HG02970 (cell line): ENCODE results near the gene PSMB8.

ENCODE experiments used
- ATAC-seq: cut with Tn5 transposase; IDR thresholded peaks from one replicate; pipeline ENCODE4 v1.9.1; 2021; ENCODE audit warnings: mild to moderate bottlenecking, moderate library complexity, moderate number of reproducible peaks; ENCODE audit not compliant: unreplicated experiment, low FRiP score

The PSMB8 gene

DNA sequence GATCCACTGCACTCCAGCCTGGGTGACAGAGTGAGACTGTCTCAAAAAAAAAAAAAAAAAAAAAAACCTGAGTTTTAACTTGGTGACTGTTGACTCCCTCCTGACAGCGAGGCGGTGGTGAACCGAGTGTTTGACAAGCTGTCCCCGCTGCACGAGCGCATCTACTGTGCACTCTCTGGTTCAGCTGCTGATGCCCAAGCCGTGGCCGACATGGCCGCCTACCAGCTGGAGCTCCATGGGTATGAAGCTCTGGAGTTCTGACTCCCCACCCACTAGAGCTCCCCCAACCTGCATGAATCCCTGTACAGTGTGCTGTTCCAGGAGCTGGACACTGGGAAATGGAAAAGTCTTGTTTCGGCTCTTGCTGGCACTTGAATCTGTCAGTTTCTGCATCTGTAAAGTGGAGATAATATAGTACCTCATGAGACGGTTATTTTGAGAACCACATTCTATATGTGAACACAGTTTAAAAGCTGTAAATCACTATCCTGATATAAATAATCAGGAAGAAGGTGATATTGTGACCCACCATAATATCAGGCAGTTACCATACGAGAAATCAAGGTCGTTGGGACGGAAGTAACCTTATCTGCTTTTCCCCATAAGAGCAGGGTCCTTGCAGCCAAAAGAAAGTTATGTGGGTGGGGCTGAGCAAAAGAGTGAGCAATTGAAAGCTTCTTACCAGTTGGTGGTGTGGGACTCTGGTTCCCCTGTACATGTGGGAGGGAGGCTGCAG, 13.5 kb upstream of the PSMB8 start:
- no peak for ATAC-seq

DNA sequence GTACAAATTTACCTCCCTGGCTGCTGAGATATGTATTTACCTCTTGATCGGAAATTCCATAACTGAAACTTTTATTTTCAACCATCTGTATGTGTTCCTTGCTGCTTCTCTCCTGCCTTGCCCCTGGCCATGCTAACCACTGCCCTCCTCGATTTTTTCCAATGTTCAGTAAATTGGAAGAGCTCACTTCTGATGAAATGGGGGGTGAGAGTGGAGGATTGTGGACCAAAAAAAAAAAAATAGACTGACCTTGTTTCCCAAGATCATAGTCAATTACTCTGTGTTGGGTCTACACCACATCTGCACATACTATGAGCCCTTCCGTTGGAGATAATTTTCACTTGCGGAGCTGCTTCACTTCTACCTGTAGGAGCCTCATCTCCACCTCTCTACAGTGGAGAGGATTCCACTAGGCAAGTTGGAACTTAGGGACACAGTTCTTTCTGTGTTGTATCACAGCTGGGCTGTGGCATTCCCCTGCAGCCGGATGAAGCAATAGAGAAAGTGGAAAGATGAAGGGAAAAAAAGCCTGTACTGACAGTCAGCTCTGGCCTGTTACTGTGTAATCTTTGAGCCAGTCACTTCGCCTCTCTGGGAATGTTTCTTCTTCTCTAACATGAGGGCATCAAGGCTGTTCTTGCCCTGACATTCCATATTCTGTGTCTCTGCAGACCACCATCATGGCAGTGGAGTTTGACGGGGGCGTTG, 11.8 kb upstream of the PSMB8 start:
- ATAC-seq: no peak

DNA sequence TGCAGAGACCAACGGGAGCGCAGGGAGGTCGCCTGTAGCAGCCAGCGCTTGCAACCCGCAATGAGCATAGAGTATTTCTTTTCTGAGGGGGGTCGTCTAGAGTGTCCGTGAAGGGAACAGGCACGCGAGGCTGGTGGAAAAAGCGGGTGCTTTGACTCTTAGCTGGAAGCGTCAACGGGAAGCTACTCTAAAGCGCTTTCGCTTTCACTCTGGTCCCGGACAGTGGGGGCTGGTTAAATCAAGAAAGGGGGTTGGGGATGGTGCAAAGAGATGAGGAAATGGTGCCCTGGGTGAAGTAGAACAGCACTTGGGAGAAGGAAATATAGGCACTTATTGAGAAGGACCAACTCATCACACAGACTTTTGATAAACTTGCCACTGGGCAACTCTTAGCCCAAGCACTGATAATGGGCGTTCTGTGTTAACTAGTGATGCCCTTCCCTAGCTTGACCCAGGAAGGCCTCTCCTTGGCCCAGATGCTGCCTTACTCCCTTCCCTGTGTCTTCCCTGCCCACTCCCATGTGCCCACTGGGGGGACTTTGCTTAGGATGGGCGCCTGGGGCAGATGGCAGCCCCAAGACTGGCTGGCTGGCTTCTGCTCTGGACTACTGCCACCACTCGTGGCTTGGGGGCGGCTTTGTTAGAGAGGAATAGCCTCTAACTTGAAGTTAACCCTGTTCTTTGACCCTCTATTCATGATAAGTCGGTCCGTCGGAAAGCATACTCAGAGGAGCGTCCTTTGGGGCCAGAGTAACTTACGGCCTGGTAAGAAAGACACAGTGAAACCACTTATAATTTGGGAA, 10.7 kb upstream of the PSMB8 start:
- no peak for ATAC-seq

DNA sequence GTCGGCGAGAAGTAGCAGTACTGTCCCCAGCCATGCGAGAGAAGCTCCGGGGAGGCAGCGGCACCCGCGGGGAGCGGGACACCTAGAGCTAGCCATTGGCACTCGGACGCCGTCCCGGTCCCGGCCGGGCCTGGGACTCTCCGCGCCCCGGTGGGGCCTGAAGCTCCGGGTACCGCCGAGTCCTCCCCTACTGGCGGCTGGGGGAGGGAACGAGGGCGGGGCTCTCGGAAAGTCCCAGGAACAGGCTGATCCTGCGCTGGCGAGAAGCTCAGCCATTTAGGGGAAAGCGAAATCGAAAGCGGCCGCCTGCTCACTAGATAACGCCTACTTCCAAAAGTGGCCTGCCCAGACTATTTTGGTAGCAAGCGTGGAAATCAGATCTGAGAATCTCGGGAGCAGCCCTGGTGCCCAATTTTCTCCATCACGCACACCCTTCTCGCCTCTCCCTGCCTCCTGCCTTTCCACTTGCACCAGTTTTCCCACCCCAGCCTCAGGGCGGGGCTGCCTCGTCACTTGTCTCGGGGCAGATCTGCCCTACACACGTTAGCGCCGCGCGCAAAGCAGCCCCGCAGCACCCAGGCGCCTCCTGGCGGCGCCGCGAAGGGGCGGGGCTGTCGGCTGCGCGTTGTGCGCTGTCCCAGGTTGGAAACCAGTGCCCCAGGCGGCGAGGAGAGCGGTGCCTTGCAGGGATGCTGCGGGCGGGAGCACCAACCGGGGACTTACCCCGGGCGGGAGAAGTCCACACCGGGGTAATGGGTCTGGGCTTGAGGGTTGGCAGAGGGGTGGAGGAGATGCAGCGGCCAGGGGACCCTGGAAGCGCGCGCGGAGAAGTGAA, 9.9 kb upstream of the PSMB8 start, which contains the start of the genes PSMB9 and TAP1:
PSMB9 (plus strand) TSS at position 652 of the 835 bp plus-strand sequence; CDS start at position 690, 38 bp downstream.
TAP1 (minus strand) TSS at position 164 of the 835 bp plus-strand sequence; CDS start at position 96, 68 bp downstream.
- ATAC-seq: peak; percentile 81

DNA sequence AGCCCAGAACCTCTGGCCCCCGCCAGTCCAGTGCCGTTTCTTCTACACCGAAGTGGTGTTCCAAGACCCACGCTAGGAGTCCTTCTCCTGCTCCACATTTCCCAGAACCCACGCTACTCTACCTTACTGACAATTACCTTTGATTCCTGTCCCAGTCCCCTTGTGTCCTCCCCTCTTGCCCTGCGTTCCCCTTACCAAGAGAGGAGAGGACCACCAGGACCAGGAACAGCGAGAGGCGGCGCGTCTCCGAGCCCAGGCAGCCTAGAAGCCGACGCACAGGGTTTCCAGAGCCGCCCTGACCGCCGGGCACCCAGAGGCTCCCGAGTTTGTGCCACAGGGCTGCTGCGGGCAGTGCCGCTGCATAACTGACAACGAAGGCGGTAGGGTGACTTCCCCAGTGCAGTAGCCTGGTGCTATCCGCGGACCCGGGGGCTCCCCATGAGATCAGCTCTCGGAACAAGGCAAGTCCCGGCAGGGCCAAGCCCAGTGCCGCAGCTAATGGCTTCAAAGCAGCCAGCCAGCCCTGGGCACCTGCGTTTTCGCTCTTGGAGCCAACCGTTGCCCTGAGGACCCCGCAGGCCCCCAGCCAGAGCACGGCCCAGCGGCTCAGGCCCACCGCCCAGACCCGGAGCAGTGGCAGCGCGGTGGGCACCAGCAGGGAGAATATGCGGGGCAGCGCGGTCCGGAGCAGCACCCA, 9.1 kb upstream of the PSMB8 start:
- peak; percentile 20 for ATAC-seq

DNA sequence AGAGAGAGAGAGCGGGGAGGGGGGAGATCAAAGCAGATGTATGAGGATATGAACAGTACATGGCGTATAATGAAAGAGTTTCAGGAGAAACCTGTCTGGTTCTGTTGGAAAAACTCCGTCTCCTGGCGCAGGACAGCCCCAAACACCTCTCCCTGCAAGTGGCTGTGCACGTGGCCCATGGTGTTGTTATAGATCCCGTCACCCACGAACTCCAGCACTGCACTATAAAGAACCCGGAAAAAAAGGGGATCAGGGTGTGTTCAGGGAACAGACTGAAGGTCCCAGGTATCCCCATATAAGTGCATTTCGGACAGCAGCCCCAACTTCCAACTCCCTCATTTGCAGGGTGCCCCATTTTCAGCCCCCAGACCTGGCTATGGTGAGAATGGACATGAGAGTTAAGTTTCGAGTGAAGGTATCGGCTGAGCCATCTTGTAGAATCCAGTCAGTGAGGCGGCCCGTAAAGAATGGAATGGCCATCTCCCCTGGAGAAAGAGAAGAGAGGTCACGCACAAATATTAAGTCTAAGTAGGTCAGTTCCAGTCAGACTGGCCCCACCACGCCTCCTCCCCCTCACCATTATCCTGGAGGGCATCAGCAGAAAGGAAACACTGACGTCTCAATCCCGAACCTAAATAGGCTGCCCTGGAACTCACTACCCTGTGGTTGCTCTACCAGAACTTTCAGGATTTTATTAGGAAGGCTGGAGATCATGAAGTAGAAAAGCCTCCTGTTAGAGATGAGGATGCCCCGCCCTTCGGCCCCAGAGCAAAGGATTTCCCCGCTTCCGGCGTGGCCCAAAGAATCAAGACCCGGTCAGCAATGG, 8.4 kb upstream of the PSMB8 start:
- ATAC-seq: no peak

DNA sequence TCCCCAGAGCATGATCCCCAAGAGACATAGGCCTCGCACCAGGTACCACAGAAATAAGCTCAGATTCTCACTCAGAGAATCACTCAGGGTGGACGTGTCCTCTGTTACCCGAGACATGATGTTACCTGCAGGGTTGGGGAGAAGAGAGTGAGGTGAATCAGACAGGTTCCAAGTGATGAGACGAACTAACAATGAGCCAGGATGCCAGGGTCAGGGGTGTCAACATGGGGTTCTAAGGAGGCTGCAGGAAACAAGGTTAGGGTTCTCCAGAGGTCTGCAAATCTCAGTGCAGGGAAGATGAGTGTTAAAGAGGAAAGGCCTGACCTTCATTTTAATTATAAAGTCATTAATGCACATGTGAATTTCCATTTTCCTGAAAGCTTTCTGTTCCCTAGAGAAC, 7.2 kb upstream of the PSMB8 start:
- no peak for ATAC-seq

DNA sequence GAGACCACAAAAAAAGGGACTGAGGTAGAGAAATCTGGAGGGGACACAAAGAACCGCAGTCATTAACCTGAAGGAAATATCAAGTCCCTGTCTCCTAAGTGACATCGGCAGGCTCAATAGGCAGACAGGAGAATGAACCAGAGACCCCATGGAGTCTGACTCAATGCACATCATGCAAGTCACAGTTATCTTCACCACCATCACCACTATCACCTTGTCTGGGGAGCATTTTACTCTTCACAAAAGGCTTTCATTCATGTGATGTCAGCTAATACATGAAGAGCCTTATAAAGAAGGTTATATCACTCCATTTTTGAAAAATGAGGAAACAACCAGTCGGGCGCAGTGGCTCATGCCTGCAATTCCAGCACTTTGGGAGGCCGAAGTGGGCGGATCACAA, 5.3 kb upstream of the PSMB8 start:
- ATAC-seq: no peak

DNA sequence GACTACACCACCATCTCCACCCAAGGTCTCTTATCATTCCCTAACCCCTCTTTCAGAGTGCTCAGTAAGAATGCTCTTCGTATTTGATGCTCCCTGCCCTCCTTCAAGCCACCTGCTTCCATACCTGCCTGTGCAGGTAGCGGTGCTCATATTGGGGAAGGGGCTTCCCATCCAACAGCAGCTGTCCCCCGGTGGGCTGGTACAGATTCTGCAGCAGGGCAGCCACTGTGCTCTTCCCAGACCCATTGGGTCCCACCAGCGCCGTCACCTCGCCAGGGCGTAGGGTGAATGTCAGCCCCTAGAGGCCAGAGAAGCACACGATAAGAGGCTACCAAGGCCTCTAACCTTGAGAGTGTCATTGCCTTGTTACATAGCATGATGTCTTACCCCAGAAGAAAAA, 3.9 kb upstream of the PSMB8 start:
- ATAC-seq: no peak

DNA sequence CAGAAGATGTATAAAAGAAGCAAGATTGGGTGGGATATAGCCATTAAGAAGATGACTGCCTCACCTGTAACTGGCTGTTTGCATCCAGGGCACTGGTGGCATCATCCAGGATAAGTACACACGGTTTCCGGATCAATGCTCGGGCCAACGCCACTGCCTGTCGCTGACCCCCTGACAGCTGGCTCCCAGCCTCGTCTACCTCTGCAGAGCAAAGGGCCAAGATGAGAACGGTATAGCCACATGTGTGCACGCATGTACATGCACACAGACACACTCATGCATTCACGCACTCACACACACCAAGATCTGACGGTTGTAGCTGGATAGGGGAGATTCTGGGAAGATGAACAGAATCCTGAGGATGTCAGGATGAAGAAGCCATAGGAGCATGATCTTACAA, 3.2 kb upstream of the PSMB8 start:
- ATAC-seq: no peak

DNA sequence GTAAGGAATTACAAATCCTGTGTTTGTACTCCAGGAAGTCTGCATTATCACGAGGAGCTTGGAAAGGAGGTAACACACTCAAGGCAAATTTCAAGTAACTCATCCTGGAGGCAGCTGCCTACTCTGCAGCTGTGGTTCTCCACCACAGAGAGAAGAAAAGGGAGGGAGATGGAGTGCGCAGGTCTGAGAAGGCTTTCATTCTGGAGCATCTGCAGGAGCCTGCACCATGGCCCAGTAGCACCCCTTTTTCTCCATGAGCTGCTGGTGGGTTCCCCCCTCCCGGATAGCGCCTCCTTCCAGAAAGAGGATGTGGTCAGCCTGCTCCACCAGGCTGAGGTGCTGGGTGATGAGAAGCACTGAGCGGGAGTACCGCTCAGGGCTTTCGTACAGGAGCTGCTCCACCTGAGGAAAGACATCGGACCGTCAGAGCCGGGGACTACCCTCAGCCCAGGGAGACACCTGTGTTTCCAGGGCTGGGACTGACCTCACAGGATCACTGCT, 1.6 kb upstream of the PSMB8 start:
- ATAC-seq: no peak

DNA sequence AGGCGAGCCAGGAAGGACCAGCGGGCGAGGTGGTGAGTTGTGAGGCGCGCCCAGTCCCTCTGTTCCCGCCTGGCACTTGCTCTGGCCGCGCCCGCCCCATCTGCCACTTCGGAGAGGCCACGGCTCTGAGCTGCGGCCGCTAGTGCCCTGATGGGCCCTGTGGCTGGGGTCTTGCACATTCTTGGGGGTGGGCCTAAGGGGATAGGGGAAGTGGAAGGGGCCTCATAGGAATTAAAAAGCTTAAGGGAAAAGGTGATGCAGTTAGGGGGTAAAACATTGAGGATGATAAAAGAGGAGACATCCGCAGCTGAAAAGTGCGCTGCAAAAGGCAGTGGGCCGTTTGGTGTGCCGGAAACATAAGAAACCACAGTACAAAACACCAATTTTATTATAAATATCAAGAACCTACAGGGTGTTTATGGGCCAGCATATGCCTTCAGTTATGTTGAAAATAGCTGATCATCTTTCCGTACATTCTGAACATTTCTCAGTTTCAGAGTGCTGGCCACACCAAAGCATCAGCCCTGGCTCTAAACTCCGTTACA, 1.1 kb upstream of the PSMB8 start:
- ATAC-seq: no peak

DNA sequence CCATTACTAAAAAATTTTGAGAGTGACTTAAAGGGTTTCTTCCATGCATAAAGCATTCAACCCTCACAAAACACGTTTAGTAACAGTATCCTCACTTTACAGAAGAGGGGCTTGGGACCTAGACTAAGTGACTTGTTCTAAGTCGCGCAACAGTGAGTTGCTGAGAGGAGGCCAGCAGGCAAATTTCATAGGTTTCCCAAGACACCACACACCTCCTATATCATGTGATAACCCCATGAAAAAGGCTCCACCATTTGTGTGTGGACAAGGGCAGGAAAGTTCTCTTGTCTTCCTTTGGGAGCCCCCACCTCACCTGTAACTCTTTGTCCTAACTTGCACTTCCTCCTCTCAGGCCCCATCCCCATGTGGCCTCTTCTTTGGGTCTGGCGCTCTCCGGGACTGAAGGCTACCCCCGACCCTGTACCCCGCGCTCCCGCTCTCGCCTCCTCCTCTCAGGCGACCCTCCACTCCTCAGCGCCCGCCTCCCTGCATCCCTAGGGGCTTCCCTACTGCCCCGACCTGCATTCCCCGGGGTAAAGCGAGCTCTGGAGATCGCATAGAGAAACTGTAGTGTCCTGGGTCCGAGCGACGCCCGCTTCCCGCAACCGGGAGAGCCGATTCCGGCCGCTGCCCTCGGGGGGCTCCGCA, 392 bp downstream of the PSMB8 start:
- no peak for ATAC-seq

DNA sequence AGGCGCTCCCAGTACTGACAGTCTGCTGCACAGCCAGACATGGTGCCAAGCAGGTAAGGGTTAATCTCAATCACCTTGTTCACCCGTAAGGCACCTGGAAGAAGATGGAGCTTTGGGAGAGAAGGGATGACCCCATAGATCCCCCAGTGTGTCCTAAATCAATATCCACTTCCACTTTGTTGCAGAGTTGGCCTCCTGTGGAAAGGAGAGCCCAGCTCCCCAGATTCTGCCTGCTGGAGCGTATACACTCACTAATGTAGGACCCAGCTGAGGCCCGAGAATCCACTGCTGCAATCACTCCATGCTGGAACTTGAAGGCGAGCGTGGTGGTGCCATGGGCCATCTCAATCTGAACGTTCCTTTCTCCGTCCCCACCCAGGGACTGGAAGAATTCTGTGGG, 1.2 kb downstream of the PSMB8 start:
- ATAC-seq: no peak

DNA sequence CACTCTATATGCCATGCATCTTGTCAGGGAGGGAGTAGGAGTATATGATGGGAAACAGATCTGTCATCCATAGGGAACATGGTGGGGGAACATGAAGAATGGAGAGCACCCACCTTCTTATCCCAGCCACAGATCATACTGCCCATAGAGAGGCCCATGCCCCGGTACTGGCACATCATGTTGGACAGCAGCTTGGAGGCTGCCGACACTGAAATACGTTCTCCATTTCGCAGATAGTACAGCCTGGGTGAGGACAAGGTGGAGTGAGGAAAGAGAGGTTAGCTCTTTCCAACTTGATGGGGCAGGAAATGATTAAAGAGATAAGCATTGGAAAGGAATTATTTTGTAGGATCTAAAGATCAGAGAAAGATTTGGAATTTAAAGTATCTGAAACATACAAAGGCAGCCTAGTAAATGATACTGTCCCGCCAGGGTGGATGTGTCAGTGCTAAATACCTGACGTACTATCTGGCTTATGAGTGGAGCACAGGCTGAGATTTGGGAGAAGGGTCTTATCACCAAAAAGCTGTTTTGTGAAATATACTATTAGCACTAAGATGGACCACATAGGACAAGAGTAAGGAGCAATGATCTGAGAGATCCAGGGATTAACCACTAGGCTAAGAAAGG, 1.7 kb downstream of the PSMB8 start:
- ATAC-seq: no peak

DNA sequence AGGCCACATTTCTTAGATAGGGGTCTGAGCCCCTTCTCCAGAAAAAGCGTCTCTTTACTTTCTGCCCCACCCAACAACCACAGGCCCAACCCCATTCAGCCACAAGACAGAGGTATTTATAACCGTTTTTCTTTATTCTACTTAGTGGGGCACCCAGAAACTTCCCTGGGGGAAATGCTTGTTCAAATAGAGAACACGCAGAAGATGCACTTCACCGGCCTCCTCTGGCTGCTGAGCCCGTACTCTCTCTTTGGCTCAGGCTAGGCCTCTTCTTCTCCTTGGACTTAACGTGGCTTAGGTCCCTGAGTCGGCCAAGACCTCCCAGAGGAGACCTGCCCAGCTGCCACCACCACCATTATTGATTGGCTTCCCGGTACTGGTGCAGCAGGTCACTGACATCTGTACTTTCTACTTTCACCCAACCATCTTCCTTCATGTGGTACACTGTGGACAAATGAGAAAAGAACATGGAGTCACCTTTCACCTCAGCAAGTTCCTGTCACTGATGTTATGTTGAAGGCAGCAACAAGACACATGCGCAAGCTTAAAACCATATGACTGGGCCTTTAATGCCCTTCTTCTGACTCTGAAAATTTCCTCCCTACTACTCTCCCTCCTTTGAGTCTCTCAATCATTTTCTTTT, 3.1 kb downstream of the PSMB8 start:
- no peak for ATAC-seq

DNA sequence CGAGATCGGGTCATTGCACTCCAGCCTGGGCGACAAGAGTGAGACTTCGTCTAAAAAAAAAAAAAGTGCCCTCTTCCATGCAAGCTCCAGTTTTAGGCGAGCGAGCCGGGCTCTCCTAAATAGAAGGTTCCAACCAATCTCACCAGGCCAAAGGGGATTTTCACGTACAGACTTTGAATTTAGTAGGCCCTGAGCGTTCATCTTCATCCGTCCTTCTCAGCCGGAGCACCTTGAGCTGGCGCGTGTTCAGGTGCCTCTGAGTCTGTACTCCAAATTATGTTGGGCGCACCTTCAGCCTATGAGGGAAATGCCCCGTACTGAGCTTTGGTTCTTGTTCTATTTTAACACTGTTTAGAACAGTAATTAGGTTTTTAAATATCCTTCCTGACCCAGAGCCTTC, 4.5 kb downstream of the PSMB8 start:
- ATAC-seq: no peak
